DOHH2 (cell line): ENCODE measurements around the gene NCF2.

ENCODE experiments used
- H3F3A ChIP-seq: fragments of 200-600 bp; sonication (generic), shearing (Covaris generic); 2 replicates; pipeline ENCODE4 v1.6.0; 2016; ENCODE audit warnings: antibody characterized with exemption, mild to moderate bottlenecking; ENCODE audit not compliant: control insufficient read depth, insufficient read depth
- H3K27ac ChIP-seq: fragments of 200-600 bp; sonication (generic); 2 replicates; pipeline ENCODE4 v1.5.1; 2014; ENCODE audit warnings: low read depth, mild to moderate bottlenecking, low read length, moderate library complexity
- H3K27me3 ChIP-seq: fragments of 200-600 bp; sonication (generic); 2 replicates; pipeline ENCODE4 v1.6.1; 2014; ENCODE audit warnings: mild to moderate bottlenecking, low read length, mixed read lengths; ENCODE audit not compliant: control insufficient read depth
- H3K36me3 ChIP-seq: fragments of 200-600 bp; sonication (generic); 2 replicates; pipeline ENCODE4 v1.6.1; 2014; ENCODE audit warnings: mild to moderate bottlenecking, low read length, moderate library complexity, mixed read lengths; ENCODE audit not compliant: control insufficient read depth
- H3K4me1 ChIP-seq: fragments of 200-600 bp; sonication (generic); 2 replicates; pipeline ENCODE4 v1.6.1; 2014; ENCODE audit warnings: mild to moderate bottlenecking, low read length, mixed read lengths; ENCODE audit not compliant: control insufficient read depth
- H3K4me2 ChIP-seq: fragments of 200-600 bp; sonication (generic); 2 replicates; pipeline ENCODE4 v1.6.0; 2014; ENCODE audit warnings: mild to moderate bottlenecking, low read length, moderate library complexity
- H3K4me3 ChIP-seq: fragments of 200-600 bp; sonication (generic); 2 replicates; pipeline ENCODE4 v1.5.1; 2014; ENCODE audit warnings: mild to moderate bottlenecking, low read length, mixed read lengths
- H3K79me2 ChIP-seq: fragments of 200-600 bp; sonication (generic); 2 replicates; pipeline ENCODE4 v1.6.1; 2014; ENCODE audit warnings: mild to moderate bottlenecking, low read length, mixed read lengths; ENCODE audit not compliant: control insufficient read depth
- H3K9me2 ChIP-seq: fragments of 200-600 bp; sonication (generic); replicated peaks from 2 replicates; pipeline ENCODE4 v1.6.1; 2014; ENCODE audit warnings: mild to moderate bottlenecking, low read length, mixed read lengths; ENCODE audit not compliant: control insufficient read depth
- H3K9me3 ChIP-seq: fragments of 200-600 bp; sonication (generic); 2 replicates; pipeline ENCODE4 v1.6.1; 2014; ENCODE audit warnings: antibody characterized with exemption, low read length, mixed read lengths; ENCODE audit not compliant: control insufficient read depth, insufficient read depth
- H4K20me1 ChIP-seq: fragments of 200-600 bp; sonication (generic); 2 replicates; pipeline ENCODE4 v1.6.0; 2014; ENCODE audit warnings: low read depth, mild to moderate bottlenecking, antibody characterized with exemption, low read length, moderate library complexity; ENCODE audit not compliant: control insufficient read depth, insufficient read depth
- EZH2phosphoT487 ChIP-seq: fragments of 200-600 bp; sonication (generic); IDR thresholded peaks from 2 replicates; pipeline ENCODE4 v1.6.1; 2017; ENCODE audit warnings: borderline replicate concordance, mild to moderate bottlenecking, antibody characterized with exemption, low read length, moderate library complexity, mixed read lengths
- TF ChIP-seq, protein P1 (sequence below): fragments of 200-600 bp; sonication (generic); IDR thresholded peaks from one replicate; pipeline ENCODE4 v1.5.1; 2014; ENCODE audit warnings: antibody characterized with exemption, mild to moderate bottlenecking, low read depth, low read length; ENCODE audit not compliant: poor library complexity, severe bottlenecking

The NCF2 gene

DNA sequence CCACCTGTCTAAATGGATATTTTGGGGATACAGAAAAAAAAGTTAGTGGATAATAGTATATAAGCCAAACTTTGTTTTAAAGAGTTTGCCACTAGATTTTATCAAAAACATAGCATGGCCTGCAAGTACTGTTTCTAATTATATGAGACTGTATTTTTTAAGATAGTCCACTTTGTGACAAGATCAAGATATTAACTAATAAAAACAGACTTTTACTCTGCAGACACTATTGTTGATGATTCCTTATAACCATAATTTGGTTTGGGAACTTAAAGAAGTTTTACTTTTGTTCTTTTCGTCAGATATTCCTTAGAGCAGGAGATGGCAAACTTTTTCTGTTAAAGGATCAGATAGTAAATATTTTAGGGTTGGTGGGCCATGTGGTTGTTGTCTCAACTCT, 81.6 kb downstream of the NCF2 start:
- TF ChIP-seq EZH2phosphoT487: no peak
- TF ChIP-seq, protein P1, sequence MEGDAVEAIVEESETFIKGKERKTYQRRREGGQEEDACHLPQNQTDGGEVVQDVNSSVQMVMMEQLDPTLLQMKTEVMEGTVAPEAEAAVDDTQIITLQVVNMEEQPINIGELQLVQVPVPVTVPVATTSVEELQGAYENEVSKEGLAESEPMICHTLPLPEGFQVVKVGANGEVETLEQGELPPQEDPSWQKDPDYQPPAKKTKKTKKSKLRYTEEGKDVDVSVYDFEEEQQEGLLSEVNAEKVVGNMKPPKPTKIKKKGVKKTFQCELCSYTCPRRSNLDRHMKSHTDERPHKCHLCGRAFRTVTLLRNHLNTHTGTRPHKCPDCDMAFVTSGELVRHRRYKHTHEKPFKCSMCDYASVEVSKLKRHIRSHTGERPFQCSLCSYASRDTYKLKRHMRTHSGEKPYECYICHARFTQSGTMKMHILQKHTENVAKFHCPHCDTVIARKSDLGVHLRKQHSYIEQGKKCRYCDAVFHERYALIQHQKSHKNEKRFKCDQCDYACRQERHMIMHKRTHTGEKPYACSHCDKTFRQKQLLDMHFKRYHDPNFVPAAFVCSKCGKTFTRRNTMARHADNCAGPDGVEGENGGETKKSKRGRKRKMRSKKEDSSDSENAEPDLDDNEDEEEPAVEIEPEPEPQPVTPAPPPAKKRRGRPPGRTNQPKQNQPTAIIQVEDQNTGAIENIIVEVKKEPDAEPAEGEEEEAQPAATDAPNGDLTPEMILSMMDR: no peak
- Histone ChIP-seq H3K4me2 (no peak overlapping the region), H3K79me2 (peaks cover 81% of the 10 kb centered on the region), H3K4me1 (no peaks in the 10 kb centered on the region), H3F3A (no peaks in the 10 kb centered on the region; the same call in 1 of the 2 replicates), H4K20me1 (peaks cover 17% of the 10 kb centered on the region), H3K27me3 (no peaks in the 10 kb centered on the region), H3K4me3 (no peak overlapping the region), H3K9me3 (no peaks in the 10 kb centered on the region), H3K27ac (no peak overlapping the region), H3K9me2 (no peaks in the 10 kb centered on the region), H3K36me3 (peaks cover 11% of the 10 kb centered on the region)

DNA sequence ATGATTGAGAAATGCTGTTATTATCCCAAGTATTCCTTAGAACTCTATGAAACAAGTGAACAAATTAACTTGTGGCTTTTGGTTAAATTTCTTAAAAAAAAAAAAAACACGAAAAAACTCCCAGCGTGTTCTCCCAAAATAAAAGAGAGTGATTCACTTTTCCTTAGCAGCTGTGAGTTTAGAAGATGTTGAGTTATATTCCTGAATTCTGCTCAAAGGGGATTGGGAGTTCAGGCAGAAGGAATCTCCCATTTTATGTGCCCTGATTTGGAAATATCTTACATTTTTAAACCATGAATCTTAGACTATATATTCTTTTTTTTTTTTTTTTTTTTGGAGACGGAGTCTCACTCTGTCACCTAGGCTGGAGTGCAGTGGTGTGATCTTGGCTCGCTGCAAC, 83.7 kb downstream of the NCF2 start:
- no peak overlapping the region for H3K27ac ChIP-seq

More for the DNA sequence above, 83.7 kb downstream of the NCF2 start:
- no peaks in the 10 kb centered on the region for H3K9me3 ChIP-seq
- H3K36me3 ChIP-seq: peaks cover 11% of the 10 kb centered on the region; the same call in 1 of the 2 replicates
- TF ChIP-seq EZH2phosphoT487: no peak
- TF ChIP-seq, protein P1: no peak
- H3K4me3 ChIP-seq: no peak overlapping the region
- no peak overlapping the region for H3K4me2 ChIP-seq
- H3F3A ChIP-seq: no peaks in the 10 kb centered on the region; the same call in 1 of the 2 replicates
- no peaks in the 10 kb centered on the region for H3K27me3 ChIP-seq
- no peaks in the 10 kb centered on the region for H3K4me1 ChIP-seq
- peaks cover 93% of the 10 kb centered on the region for H3K79me2 ChIP-seq
- H3K9me2 ChIP-seq: no peaks in the 10 kb centered on the region
- H4K20me1 ChIP-seq: peaks cover 12% of the 10 kb centered on the region
